ENCODE measurements around the gene OR4A47. TPM values are rescaled to one million over a fixed set of nuclear protein-coding genes. Genes with fewer than 3 reads are reported as not detected.
"Not testable (repeated sequence)": the region's sequence is repeated elsewhere in the genome, so short reads cannot be mapped to it uniquely, and the experiment has no call there.

Gene OR4A47
- polyA plus RNA-seq, 3 donors, result not detected

GRCh38 chr11:48506169-48506568 lies 17.6 kb downstream of the OR4A47 start:
- H3K27ac Mint-ChIP-seq; H3K4me2 ChIP-seq (replicated peaks; ENCODE audit: extremely low read depth, low read length, poor library complexity, severe bottlenecking); intact Hi-C loops (cut with micrococcal nuclease); H3K27me3 ChIP-seq (ENCODE audit: control insufficient read depth in 2 of 2, insufficient read depth in 2 of 2, low read length in 2 of 2); H4K20me1 ChIP-seq (ENCODE audit: insufficient read depth, low read length); H3K9me3 Mint-ChIP-seq; H3K4me1 ChIP-seq (ENCODE audit: control insufficient read depth in 1 of 2, insufficient read depth in 2 of 2, low read length in 2 of 2); H3K9ac ChIP-seq (ENCODE audit: insufficient read depth, low read length, poor library complexity, severe bottlenecking); H3K4me3 ChIP-seq (replicated peaks in 1 of 3; ENCODE audit: low read depth in 2 of 3, low read length in 3 of 3); H3K27me3 Mint-ChIP-seq (ENCODE audit: low read depth in 3 of 3); H2AFZ ChIP-seq (ENCODE audit: insufficient read depth, low read depth, low read length, poor library complexity, severe bottlenecking); H3K9me3 ChIP-seq (replicated peaks in 1 of 2; ENCODE audit: control insufficient read depth in 1 of 2, insufficient read depth in 1 of 2, low read length in 2 of 2); H3K36me3 ChIP-seq (replicated peaks in 1 of 2; ENCODE audit: control insufficient read depth in 1 of 2, insufficient read depth in 2 of 2, low read length in 2 of 2); H3K79me2 ChIP-seq (ENCODE audit: insufficient read depth, low read length); DNase-seq; H3K27ac ChIP-seq (ENCODE audit: low read depth in 1 of 2, low read length in 2 of 2); H3K4me3 Mint-ChIP-seq; H3K4me1 Mint-ChIP-seq; H3K36me3 Mint-ChIP-seq: not testable (repeated sequence)

- Histone ChIP-seq H3K9ac (ENCODE audit: insufficient read depth, low read length, poor library complexity, severe bottlenecking) (no peak overlapping the region), H3K9me3 (replicated peaks in 1 of 2; ENCODE audit: control insufficient read depth in 1 of 2, insufficient read depth in 1 of 2, low read length in 2 of 2) (peaks cover 0 to 13% of the 10 kb centered on the region in 2 donors), H4K20me1 (ENCODE audit: insufficient read depth, low read length) (no peaks in the 10 kb centered on the region), H2AFZ (ENCODE audit: insufficient read depth, low read depth, low read length, poor library complexity, severe bottlenecking) (no peak overlapping the region), H3K79me2 (ENCODE audit: insufficient read depth, low read length) (no peaks in the 10 kb centered on the region), H3K27ac (ENCODE audit: low read depth in 1 of 2, low read length in 2 of 2) (no peak overlapping the region), H3K4me1 (ENCODE audit: control insufficient read depth in 1 of 2, insufficient read depth in 2 of 2, low read length in 2 of 2) (no peaks in the 10 kb centered on the region), H3K27me3 (ENCODE audit: control insufficient read depth in 2 of 2, insufficient read depth in 2 of 2, low read length in 2 of 2) (no peaks in the 10 kb centered on the region), H3K36me3 (replicated peaks in 1 of 2; ENCODE audit: control insufficient read depth in 1 of 2, insufficient read depth in 2 of 2, low read length in 2 of 2) (no peaks in the 10 kb centered on the region), H3K4me3 (replicated peaks in 1 of 3; ENCODE audit: low read depth in 2 of 3, low read length in 3 of 3) (no peak overlapping the region), H3K4me2 (replicated peaks; ENCODE audit: extremely low read depth, low read length, poor library complexity, severe bottlenecking) (no peak overlapping the region)
- intact Hi-C loops (cut with micrococcal nuclease), result no loop called here
- H3K36me3 Mint-ChIP-seq, result no peaks in the 10 kb centered on the region
- H3K4me3 Mint-ChIP-seq, result no peak overlapping the region
- no peak overlapping the region for H3K27ac Mint-ChIP-seq
- no peaks in the 10 kb centered on the region for H3K4me1 Mint-ChIP-seq
- no CpG with 5 or more reads among the region's 2 CpGs for WGBS (ENCODE audit: insufficient coverage)
- no peak for DNase-seq
- TF ChIP-seq CTCF (IDR thresholded peaks at IDR 0.05), result no peak
- H3K27me3 Mint-ChIP-seq (ENCODE audit: low read depth in 3 of 3), result peaks cover 0 to 2% (median 0%) of the 10 kb centered on the region in 3 donors
- H3K9me3 Mint-ChIP-seq, result peaks cover 0 to 7% (median 3%) of the 10 kb centered on the region in 7 donors
Measured at GRCh38 chr11:48538991-48539390, 50.4 kb downstream of the OR4A47 start.

Other genes starting within 250 kb of the OR4A47 start
- not detected for gene OR4X2, start 243.7 kb upstream of the OR4A47 start, polyA plus RNA-seq
- not detected for gene OR4X1, start 224.9 kb upstream of the OR4A47 start, polyA plus RNA-seq
- gene OR4S1, start 182.6 kb upstream of the OR4A47 start, polyA plus RNA-seq, result not detected
- gene OR4C3, start 163.9 kb upstream of the OR4A47 start, polyA plus RNA-seq, result not detected
- under 1 TPM in 1 of 3 donors, not detected in 2; 0.08 TPM for gene OR4C5, start 122.3 kb upstream of the OR4A47 start, polyA plus RNA-seq